Right lobe of liver (tissue), 4 donors: Measurements from ENCODE around the gene MAT2A.

Source experiments
- POLR2A ChIP-seq: fragments of 450-650 bp; IDR thresholded peaks from one replicate; pipeline ENCODE4 v1.6.1; 2017; ENCODE audit warnings: antibody characterized with exemption, mild to moderate bottlenecking
- TF ChIP-seq, protein P1 (sequence below), 4 donors: fragments of 200-600 bp in 3 of 4; fragments of 450-650 bp in 1 of 4; IDR thresholded peaks; one replicate each; pipeline versions ENCODE4 v1.5.1 to v1.8.0; 2016 to 2022; ENCODE audit warnings: antibody characterized with exemption in 4 of 4, mild to moderate bottlenecking in 2 of 4
- donor health status: DM: no; HTN: no; CAD: no.
- donor health status: DM: no; HTN: no; CAD: no.
- donor health status: DM: no; HTN: yes; CAD: no.

DNA sequence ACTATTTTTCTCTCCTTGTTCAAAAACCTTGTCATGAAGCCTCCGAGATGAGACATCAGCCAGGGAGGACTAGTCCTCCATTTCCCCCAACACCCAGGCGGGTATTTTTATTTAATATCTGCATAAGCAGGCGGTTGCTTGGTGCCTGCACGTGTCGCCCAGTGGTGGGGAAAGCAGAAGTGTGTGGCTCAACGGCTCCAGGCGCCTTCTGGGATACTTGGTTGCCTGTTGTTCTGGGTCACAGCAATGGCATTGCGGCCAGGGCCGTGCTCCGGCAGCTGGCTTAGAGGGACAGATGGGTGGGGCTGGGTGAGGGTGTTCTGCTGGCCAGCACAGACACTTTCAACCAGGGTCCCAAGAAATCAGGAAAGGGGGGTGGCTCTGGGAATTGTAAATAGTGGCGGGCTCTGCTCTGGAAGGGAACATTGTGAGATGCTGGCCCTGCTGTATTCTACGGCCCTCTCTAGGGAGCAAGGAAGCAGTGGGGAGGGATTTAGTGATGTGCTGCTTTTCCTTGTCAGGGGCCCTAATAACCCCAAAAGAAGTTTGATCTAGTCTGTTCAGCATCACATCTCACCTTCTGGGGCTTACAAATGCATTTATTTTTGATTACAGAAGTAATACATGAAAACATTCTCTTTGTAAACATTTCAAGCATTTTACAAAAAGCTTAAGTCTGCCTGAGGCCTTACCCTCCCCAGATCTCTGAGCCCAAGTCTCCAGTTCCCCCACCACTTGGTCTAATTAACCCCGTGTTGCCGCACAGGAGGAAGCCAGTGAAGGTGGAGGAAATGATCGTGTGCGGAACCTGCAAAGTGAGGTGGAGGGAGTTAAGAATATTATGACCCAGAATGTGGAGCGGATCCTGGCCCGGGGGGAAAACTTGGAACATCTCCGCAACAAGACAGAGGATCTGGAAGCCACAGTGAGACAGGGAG is 39.5 kb downstream of the MAT2A start:
- TF ChIP-seq, protein P1, sequence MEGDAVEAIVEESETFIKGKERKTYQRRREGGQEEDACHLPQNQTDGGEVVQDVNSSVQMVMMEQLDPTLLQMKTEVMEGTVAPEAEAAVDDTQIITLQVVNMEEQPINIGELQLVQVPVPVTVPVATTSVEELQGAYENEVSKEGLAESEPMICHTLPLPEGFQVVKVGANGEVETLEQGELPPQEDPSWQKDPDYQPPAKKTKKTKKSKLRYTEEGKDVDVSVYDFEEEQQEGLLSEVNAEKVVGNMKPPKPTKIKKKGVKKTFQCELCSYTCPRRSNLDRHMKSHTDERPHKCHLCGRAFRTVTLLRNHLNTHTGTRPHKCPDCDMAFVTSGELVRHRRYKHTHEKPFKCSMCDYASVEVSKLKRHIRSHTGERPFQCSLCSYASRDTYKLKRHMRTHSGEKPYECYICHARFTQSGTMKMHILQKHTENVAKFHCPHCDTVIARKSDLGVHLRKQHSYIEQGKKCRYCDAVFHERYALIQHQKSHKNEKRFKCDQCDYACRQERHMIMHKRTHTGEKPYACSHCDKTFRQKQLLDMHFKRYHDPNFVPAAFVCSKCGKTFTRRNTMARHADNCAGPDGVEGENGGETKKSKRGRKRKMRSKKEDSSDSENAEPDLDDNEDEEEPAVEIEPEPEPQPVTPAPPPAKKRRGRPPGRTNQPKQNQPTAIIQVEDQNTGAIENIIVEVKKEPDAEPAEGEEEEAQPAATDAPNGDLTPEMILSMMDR (IDR thresholded peaks at IDR 0.05), result no peak
- no peak for TF ChIP-seq POLR2A
